Activated CD4-positive, alpha-beta memory T cell treated with anti-CD3 and anti-CD28 coated beads for 36 hours (primary cell): ENCODE data around the gene ZNF770. TPM values are rescaled to one million over a fixed set of nuclear protein-coding genes. Genes with fewer than 3 reads are reported as not detected.

ENCODE experiments used
- CTCF ChIA-PET: fragments of 350-600 bp; sonication (Branson Sonifier 250); formaldehyde crosslinking; loops from one replicate; lab custom pipeline; 2021; ENCODE audit warnings: antibody characterized with exemption, inconsistent platforms; lab: Charles Lee
- POLR2A ChIA-PET: fragments of 350-600 bp; sonication (Branson Sonifier 250); formaldehyde crosslinking; loops from one replicate; lab custom pipeline; 2021; ENCODE audit warnings: antibody characterized with exemption; lab: Charles Lee
- DNase-seq: peaks from one replicate; pipeline ENCODE4 v3.0.0-alpha.2; 2020
- H3K27ac Mint-ChIP-seq: one replicate; pipeline ENCODE4 v1.8.0; 2021; ENCODE audit warnings: mixed read lengths
- H3K27me3 Mint-ChIP-seq: one replicate; pipeline ENCODE4 v1.8.0; 2021; ENCODE audit warnings: mixed read lengths
- H3K36me3 Mint-ChIP-seq: one replicate; pipeline ENCODE4 v1.8.0; 2021; ENCODE audit warnings: mixed read lengths
- H3K4me1 Mint-ChIP-seq: one replicate; pipeline ENCODE4 v1.8.0; 2021; ENCODE audit warnings: low read depth, mixed read lengths
- H3K4me3 Mint-ChIP-seq: one replicate; pipeline ENCODE4 v1.8.0; 2021; ENCODE audit warnings: mild to moderate bottlenecking, mixed read lengths
- H3K9me3 Mint-ChIP-seq: one replicate; pipeline ENCODE4 v1.8.0; 2021; ENCODE audit warnings: mixed read lengths
- intact Hi-C: fragments of 100-400 bp; cut with micrococcal nuclease; formaldehyde crosslinking; loops from one replicate; pipeline ENCODE4 v1.15.1; 2023
- total RNA-seq, 2 experiments: library from RNA; stranded (reverse); gene quantifications; one replicate each; pipeline ENCODE4 v1.2.3, GENCODE V29; 2021

Gene ZNF770, protein sequence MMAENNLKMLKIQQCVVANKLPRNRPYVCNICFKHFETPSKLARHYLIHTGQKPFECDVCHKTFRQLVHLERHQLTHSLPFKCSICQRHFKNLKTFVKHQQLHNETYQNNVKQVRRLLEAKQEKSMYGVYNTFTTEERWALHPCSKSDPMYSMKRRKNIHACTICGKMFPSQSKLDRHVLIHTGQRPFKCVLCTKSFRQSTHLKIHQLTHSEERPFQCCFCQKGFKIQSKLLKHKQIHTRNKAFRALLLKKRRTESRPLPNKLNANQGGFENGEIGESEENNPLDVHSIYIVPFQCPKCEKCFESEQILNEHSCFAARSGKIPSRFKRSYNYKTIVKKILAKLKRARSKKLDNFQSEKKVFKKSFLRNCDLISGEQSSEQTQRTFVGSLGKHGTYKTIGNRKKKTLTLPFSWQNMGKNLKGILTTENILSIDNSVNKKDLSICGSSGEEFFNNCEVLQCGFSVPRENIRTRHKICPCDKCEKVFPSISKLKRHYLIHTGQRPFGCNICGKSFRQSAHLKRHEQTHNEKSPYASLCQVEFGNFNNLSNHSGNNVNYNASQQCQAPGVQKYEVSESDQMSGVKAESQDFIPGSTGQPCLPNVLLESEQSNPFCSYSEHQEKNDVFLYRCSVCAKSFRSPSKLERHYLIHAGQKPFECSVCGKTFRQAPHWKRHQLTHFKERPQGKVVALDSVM
- 10 to 100 TPM; 36.6 to 38.5 TPM for total RNA-seq

DNA sequence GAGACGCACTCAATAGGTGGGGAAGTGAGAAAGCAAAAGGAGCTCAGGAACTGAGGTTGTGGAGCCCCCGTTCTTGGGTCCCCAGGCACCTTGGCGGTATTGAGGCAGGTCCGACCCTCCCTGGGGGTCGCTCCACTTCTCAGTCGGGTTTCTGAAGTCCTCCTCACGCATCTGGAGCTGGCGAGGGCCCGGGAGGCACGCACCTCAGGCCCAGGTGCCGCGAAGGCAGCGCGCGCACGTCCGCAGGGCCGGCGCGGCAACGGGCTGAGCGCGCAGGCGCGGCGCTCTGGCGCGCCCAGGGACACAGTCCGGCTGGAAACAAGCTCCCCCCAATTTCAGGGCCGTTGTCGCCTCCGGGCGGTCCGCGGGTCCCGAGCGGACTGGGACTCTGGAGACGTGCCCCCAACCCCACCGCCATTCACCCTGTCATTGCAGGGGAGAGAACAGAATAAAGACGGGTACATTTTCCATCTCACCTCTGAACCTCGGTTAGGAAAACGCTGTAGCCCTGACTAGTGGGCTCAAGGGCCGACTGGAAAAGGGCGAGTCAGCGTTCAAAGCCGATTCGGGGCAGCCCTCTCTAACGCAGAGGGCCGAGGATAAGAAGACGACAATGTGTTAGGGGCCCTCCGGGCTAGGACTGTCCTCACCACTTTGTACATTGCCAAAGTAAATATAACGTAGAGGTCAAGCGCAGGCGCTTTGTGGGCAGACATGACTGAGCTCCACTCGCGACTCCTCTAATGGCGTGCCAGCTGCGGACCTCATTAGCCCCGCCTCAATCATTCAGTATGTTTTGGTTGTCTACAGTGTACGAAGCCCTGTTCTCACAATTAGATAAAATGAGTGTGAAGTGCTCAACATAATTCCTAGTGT is at the start of gene ZNF770:
Gene ZNF770, minus strand, starts transcription at position 261 of the 876 bp plus-strand sequence. CDS start 4,853 bp downstream, outside the sequence.
- H3K4me3 Mint-ChIP-seq = peak within 1 kb of the TSS; percentile 97
- H3K27ac Mint-ChIP-seq = peak within 1 kb of the TSS; percentile 100
- CTCF ChIA-PET = interaction anchor here (6.4 kb wide), 1 partner anchor 18 kb away, joined by 68 read pairs; the partner anchor contains the start of gene AQR
- peaks cover 24% of the 10 kb centered on the region for H3K36me3 Mint-ChIP-seq
- H3K27me3 Mint-ChIP-seq = no peaks in the 10 kb centered on the region
- intact Hi-C loops = loop anchor here (1.0 to 5.0 kb wide), 5 partner anchors 19 to 887 kb away; partner anchors contain the start of genes AQR, DPH6, EMC7 and LPCAT4
- POLR2A ChIA-PET = interaction anchor here (0.7 to 2.6 kb wide), 3 partner anchors 12 to 26 kb away, joined by 3 to 40 read pairs (median 11); partner anchors contain the start of gene AQR
- DNase-seq = peak; percentile 90
- H3K9me3 Mint-ChIP-seq = no peaks in the 10 kb centered on the region
- H3K4me1 Mint-ChIP-seq = peaks cover 37% of the 10 kb centered on the region

DNA sequence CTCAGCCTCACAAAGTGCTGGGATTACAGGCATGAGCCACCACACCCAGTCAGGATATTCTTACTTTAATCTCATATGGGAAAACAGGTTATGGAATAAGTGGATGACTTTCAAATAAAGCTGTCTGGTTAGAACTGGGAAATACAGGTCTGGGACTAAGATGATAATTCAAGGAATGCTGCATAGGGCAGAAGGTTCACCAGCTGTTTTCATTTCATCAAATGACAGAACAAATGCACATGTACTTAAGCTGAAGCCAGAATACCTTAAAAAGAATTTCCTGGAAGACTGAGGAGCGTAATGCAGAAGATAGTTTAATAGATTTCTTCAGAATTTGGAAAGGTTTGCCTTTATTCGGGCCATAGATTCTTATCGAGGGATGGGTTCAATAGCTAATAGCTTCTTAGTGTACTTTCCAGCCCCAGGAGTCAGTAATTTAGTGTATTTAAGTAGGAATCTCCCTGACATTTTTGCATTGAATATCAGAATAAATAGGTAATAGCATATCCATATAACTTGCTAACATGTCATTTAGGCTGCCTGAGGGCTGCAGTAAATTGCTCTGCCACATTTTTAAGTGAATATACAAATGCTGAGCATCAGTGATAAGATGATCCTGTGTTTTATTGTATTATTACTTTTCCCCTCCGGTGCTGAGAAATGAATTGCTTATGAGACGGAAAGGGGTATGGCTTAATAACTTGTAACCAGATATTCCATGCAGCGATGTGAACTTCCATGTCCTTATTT is 40.3 kb upstream of the ZNF770 start:
- H3K4me1 Mint-ChIP-seq = no peaks in the 10 kb centered on the region
- DNase-seq = no peak
- no peak overlapping the region for H3K4me3 Mint-ChIP-seq
- H3K9me3 Mint-ChIP-seq = no peaks in the 10 kb centered on the region
- ChIA-PET CTCF (no interaction called here), POLR2A (no interaction called here)
- intact Hi-C loops = no loop called here
- H3K27ac Mint-ChIP-seq = no peak overlapping the region
- peaks cover 3% of the 10 kb centered on the region for H3K27me3 Mint-ChIP-seq
- H3K36me3 Mint-ChIP-seq = no peaks in the 10 kb centered on the region

DNA sequence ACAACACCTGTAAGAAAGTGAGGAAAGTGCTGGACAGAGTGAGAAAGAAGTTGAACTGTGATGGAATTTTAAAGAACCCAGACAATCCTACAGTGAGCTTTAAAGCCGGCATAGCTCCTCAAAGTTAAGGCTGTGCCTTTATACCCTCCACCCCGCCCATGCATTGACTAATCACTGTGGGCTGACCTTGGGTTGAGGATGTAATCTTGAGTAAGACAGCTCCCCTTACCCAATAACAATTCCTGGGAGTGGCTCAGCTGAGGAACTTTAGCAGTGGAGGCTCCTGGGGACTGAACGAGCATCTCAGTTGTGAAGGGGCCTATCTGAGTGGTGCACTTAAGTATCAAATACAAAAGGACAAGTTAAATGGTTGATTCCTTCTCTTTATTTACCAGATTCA is 35.7 kb upstream of the ZNF770 start:
- no peaks in the 10 kb centered on the region for H3K27me3 Mint-ChIP-seq
- H3K4me1 Mint-ChIP-seq = peaks cover 4% of the 10 kb centered on the region
- intact Hi-C loops = no loop called here
- H3K9me3 Mint-ChIP-seq = no peaks in the 10 kb centered on the region
- no peak overlapping the region for H3K4me3 Mint-ChIP-seq
- ChIA-PET CTCF (no interaction called here), POLR2A (no interaction called here)
- no peak for DNase-seq
- H3K27ac Mint-ChIP-seq = no peak overlapping the region
- no peaks in the 10 kb centered on the region for H3K36me3 Mint-ChIP-seq

DNA sequence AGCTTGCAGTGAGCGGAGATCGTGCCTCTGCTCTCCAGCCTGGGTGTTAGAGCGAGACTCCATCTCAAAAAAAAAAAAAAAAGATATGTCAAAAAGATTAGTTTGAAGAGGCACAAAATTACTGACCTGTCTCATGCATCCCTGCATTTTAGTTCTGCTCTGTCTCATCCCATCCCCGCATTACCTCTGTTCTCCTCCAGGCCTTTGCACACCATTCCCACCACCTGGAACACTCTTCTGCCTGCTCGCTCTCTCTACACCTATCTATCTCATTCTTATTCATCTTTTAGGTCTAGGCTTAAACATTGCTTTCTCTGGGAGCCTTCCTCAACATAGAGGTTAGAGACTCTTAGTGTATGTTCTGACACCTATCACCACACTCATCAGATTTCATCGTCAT is 32.9 kb upstream of the ZNF770 start:
- Mint-ChIP-seq H3K9me3 (no peaks in the 10 kb centered on the region), H3K36me3 (no peaks in the 10 kb centered on the region), H3K4me3 (no peak overlapping the region), H3K27ac (no peak overlapping the region), H3K27me3 (peaks cover 2% of the 10 kb centered on the region), H3K4me1 (peaks cover 4% of the 10 kb centered on the region)
- no peak for DNase-seq
- CTCF ChIA-PET = no interaction called here
- intact Hi-C loops = no loop called here
- POLR2A ChIA-PET = interaction anchor here (0.7 kb wide), 1 partner anchor 50 kb away, joined by 3 read pairs; no protein-coding TSS in a partner anchor

DNA sequence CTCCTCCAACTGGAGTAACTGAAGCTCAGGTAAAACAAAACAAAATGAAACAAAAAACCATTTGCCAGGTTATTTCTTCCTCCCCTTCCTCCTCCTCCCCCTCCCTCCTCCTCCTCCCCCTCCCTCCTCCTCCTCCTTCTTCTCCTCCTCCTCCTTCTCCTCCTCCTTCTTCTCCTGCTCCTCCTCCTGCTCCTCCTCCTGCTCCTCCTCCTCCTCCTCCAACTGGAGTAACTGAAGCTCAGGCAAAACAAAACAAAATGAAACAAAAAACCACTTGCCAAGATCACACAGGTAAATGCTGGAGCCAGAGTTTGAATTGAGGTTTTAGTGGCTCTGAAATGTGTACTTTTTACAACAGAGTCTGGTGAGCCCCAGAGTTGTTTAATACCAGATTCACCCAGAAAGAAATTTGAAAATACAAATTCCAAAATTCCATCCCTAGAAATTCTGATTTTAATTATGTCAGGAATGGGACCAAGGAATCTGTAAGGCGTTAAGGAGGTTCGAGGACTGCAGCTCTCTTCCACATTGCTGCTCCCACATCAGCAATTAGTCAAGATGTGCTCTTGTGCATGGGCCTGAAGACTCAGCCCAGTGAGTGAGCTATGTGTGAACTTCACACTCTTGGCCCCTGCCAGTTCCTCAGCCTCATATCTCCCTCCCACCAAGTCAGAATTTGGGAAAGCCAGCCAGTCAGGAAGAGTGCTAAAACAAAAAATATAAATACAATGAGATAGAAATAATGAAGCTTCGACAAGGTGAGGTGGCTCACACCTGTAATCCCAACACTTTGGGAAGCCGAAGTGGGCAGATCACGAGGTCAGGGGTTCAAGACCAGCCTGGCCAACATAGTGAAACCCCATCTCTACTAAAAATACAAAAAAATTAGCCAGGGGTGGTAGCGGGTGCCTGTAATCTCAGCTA is 31.6 kb upstream of the ZNF770 start:
- Mint-ChIP-seq H3K4me3 (no peak overlapping the region), H3K27ac (no peak overlapping the region), H3K9me3 (no peaks in the 10 kb centered on the region), H3K4me1 (peaks cover 4% of the 10 kb centered on the region), H3K36me3 (no peaks in the 10 kb centered on the region), H3K27me3 (peaks cover 2% of the 10 kb centered on the region)
- POLR2A ChIA-PET = no interaction called here
- CTCF ChIA-PET = no interaction called here
- intact Hi-C loops = no loop called here
- no peak for DNase-seq

DNA sequence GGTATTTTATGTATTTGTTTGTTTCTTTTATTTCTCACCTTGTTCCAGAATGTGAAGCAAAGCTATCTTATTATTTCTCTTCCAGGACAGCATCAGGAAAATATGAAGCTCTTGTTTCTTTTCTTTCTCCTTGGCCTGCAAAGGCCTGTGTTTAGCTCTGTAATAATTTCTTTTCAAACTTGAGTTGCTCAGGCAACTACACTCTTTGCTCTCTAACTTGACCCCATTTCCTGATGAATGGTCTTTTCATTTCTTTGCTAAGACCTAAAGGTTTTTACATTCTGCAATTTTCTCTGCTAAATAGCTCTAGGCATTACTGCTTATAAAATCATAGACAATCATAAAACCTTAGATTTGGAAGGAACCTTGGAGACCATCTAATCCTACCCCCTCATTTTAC is 26.2 kb upstream of the ZNF770 start:
- DNase-seq = no peak
- intact Hi-C loops = no loop called here
- Mint-ChIP-seq H3K27me3 (peaks cover 2% of the 10 kb centered on the region), H3K4me3 (no peak overlapping the region), H3K36me3 (no peaks in the 10 kb centered on the region), H3K27ac (no peak overlapping the region), H3K4me1 (no peaks in the 10 kb centered on the region), H3K9me3 (no peaks in the 10 kb centered on the region)
- ChIA-PET CTCF (interaction anchor here (1.1 kb wide), 1 partner anchor 45 kb away, joined by 3 read pairs; the partner anchor contains the start of gene AQR), POLR2A (interaction anchor here (1.0 kb wide), 1 partner anchor 26 kb away, joined by 3 read pairs; the partner anchor contains the start of gene ZNF770)

DNA sequence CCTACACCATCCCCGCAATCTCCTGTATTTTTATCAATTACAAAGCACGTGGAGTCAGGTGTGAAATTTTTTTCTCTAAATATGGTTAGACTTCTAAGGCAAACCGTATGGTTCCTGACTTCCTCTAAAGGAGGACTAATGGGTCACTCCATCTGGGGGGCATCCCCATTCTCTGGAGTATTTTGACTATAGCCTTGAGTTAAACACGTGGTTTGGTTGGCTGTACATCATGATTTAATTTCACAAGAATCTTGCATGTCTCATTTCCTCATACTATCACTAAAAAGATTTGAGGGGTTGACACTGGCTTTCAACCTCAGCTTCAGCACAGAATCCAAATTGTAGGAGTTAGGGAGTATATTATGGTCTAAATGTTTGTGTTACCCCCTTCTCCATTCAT is 25.3 kb upstream of the ZNF770 start:
- no peaks in the 10 kb centered on the region for H3K4me1 Mint-ChIP-seq
- H3K27ac Mint-ChIP-seq = no peak overlapping the region
- CTCF ChIA-PET = no interaction called here
- no peaks in the 10 kb centered on the region for H3K36me3 Mint-ChIP-seq
- no peaks in the 10 kb centered on the region for H3K9me3 Mint-ChIP-seq
- no peak for DNase-seq
- intact Hi-C loops = no loop called here
- no peak overlapping the region for H3K4me3 Mint-ChIP-seq
- POLR2A ChIA-PET = no interaction called here
- peaks cover 2% of the 10 kb centered on the region for H3K27me3 Mint-ChIP-seq

DNA sequence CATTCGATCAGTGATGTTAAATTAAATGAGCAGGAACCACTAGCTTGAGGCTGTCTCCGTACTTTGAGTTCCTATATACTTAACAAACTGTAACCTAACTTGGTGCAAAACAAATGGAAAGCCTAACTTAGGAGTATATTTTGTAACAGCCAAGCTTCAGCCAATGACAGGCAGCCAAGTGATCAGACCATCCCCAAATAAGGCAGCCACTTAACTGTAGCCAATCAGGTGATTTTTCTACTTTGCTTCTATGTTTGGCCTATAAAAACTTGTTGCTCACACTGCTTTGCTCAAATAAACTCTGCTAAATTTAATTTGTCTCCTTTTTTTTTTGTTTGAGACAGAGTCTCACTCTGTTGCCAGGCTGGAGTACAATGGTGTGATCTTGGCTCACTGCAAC is 19.3 kb upstream of the ZNF770 start:
- H3K27me3 Mint-ChIP-seq = peaks cover 1% of the 10 kb centered on the region
- ChIA-PET CTCF (no interaction called here), POLR2A (no interaction called here)
- no peak for DNase-seq
- no peaks in the 10 kb centered on the region for H3K4me1 Mint-ChIP-seq
- intact Hi-C loops = no loop called here
- H3K4me3 Mint-ChIP-seq = no peak overlapping the region
- no peaks in the 10 kb centered on the region for H3K9me3 Mint-ChIP-seq
- H3K36me3 Mint-ChIP-seq = no peaks in the 10 kb centered on the region
- no peak overlapping the region for H3K27ac Mint-ChIP-seq

DNA sequence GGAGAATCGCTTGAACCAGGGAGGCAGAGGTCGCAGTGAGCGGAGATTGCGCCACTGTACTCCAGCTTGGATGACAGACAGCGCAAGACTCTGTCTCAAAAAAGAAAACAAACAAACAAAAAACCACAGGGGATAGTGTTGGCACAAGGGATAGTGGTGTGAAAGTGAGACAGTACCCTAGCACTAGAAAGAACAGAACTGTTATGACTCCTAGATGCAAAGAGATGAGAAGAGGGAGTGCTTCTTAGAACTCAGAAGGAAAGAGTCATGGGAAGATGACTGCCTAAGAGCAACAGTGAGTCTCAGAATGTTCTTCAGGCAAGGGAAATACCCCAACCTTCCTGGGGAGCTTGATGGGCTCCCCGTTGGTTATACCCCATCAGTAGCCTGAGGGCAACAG is 17.8 kb upstream of the ZNF770 start:
- H3K27me3 Mint-ChIP-seq = peaks cover 1% of the 10 kb centered on the region
- H3K9me3 Mint-ChIP-seq = no peaks in the 10 kb centered on the region
- H3K4me3 Mint-ChIP-seq = no peak overlapping the region
- no peaks in the 10 kb centered on the region for H3K36me3 Mint-ChIP-seq
- ChIA-PET POLR2A (no interaction called here), CTCF (no interaction called here)
- DNase-seq = no peak
- intact Hi-C loops = no loop called here
- H3K4me1 Mint-ChIP-seq = no peaks in the 10 kb centered on the region
- H3K27ac Mint-ChIP-seq = no peak overlapping the region

DNA sequence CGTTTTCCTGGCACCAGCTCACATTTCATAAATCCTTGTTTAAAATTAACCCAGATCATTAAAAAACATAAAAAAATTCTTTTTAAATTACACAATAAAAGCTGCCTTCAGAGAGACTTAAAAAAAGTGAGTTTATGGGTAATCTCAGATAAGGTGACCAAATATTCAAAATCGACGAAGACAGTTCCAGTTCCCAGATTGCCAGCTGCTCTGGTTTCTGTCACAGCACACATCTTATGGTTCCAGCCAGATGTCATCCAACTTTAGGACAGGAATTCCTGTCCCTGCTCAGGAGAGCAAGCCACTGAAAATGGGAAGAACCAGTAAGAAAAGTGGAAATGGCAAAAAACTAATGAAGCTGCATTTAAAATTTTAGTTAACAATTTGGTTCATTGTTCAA is 15.8 kb upstream of the ZNF770 start:
- Mint-ChIP-seq H3K4me1 (no peaks in the 10 kb centered on the region), H3K4me3 (no peak overlapping the region), H3K27ac (no peak overlapping the region), H3K27me3 (peaks cover 1% of the 10 kb centered on the region), H3K9me3 (no peaks in the 10 kb centered on the region), H3K36me3 (no peaks in the 10 kb centered on the region)
- ChIA-PET POLR2A (no interaction called here), CTCF (no interaction called here)
- DNase-seq = no peak
- intact Hi-C loops = no loop called here
